Mammary epithelial cell (primary cell): ENCODE data around the gene PTPN3.

Experiments used
- CTCF ChIP-seq, 2 donors: IDR thresholded peaks in 1 of 2; conservative IDR thresholded peaks in 1 of 2; 2 replicates each; pipeline ENCODE4 v1.5.1; 2011 to 2012; ENCODE audit warnings: inconsistent platforms in 2 of 2, low read length in 2 of 2, mild to moderate bottlenecking in 2 of 2, control low read depth in 1 of 2, low read depth in 1 of 2; ENCODE audit not compliant: insufficient read depth in 1 of 2; ENCODE audit errors: extremely low read depth in 1 of 2
- EZH2 ChIP-seq: IDR thresholded peaks from 2 replicates; pipeline ENCODE4 v1.6.1; 2012; ENCODE audit warnings: low read length, inconsistent platforms, borderline replicate concordance

- TF ChIP-seq CTCF (conservative IDR thresholded peaks at IDR 0.05 in 1 of 2, IDR thresholded peaks at IDR 0.05 in 1 of 2; ENCODE audit: extremely low read depth in 1 of 2, insufficient read depth in 1 of 2, low read depth in 1 of 2, low read length in 2 of 2) (no peak), EZH2 (no peak)
Observed at GRCh38 chr9:109460576-109460975, 37.5 kb downstream of the PTPN3 start.
